NCI-H510A treated with DMSO at 0.1 percent for 48 hours (cell line): ENCODE results near the gene STPG4.
"Not testable (repeated sequence)": the region's sequence is repeated elsewhere in the genome, so short reads cannot be mapped to it uniquely, and the experiment has no call there.

ENCODE experiments used
- DNase-seq: peaks from one replicate; lab custom pipeline; 2025; lab: John Stamatoyannopoulos, UW

STPG4 gene

GRCh38 chr2:47173986-47174732 lies 19.1 kb upstream of the STPG4 start:
- DNase-seq: no peak

- DNase-seq: no peak
Measured at GRCh38 chr2:47172922-47173695, 18.0 kb upstream of the STPG4 start.

- no peak for DNase-seq
Measured at GRCh38 chr2:47172156-47172921, 17.2 kb upstream of the STPG4 start.

DNA sequence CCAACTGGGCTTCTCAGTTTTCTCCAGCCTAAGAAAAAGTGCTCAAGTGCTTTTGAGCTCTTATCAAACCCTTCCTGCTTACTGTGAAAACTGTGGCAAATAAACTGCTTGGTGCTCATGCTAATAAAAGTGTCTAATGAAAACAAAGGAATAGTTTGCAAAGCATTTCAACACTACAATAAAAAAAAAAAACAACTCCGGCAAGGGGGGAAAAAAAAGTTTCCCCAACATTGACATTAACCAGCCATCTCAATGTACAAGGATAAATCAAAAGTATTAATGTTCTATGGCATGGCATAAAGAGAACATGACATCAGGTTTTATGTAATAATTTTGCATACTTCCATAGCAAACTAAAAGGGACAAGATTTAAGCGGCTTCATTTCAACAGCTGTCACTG lies 14.7 kb upstream of the STPG4 start:
- DNase-seq: no peak

GRCh38 chr2:47168895-47169294 lies 13.8 kb upstream of the STPG4 start:
- not testable (repeated sequence) for DNase-seq

- no peak for DNase-seq
Measured at GRCh38 chr2:47167149-47167548, 12.0 kb upstream of the STPG4 start.

DNA sequence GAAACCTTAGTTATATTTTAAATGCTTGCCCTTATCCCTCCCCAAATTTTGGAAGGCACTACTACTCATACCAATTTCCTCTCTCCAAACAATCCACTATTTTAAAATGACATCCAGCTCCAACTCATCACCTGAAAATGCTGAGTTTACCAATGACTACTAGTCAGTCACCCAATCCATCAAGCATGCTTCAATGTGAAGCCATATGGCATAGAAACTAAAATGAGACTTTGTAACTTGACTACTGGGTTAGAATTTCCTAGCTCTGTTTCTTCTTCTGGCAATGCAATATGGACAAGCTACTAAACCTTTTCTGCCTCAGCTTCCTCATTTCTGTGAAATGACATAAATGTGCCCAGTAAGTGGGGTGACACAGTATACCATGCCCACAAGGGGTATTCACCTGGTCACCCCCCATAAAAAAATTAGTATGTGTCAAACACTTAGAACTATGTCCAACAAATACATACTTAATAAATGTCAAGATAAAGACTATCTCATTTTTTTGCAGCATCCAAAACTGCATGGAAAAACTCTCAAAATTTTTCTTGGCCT lies 10.0 kb upstream of the STPG4 start:
- no peak for DNase-seq

GRCh38 chr2:47162780-47163179 lies 7.7 kb upstream of the STPG4 start:
- DNase-seq: no peak

- DNase-seq: no peak
Measured at GRCh38 chr2:47161475-47161874, 6.4 kb upstream of the STPG4 start.

DNA sequence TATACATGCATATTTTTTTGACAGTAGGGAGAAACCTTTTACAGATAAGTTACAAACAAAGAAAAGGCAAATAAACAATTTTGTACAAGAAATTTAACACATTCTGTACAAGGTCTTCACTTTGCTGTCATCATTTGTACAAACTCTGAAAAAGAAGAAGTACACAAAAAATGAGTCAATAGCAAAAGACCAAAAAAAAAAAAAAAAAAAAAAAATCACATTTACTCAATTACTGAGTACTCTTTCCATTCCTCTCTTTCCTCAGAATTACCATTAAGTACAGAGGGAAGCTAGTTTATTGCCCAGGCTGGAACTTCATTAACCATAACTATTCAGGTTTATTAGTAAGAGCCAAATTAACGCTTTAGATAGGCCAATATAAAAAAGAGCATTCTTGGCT lies 5.6 kb upstream of the STPG4 start:
- no peak for DNase-seq

DNA sequence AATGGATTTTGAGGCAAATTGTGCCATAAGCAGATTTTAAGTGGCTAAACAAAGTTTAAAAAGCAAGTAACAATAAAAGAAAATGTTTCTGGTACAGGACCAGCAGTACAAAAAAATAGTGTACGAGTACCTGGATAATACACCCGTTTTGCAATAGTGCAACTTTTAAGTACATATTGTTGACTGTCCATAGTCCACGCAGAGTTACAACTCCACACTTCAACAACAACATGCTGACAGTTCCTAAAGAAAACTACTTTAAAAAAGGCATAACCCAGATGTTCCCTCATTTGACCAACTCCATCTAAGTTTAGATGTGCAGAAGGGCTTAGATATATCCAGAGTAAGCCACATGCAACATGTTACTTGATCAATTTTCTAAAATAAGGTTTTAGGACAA lies 5.1 kb upstream of the STPG4 start:
- no peak for DNase-seq

GRCh38 chr2:47159627-47160026 lies 4.5 kb upstream of the STPG4 start:
- no peak for DNase-seq

GRCh38 chr2:47158576-47158975 lies 3.5 kb upstream of the STPG4 start:
- no peak for DNase-seq

GRCh38 chr2:47152803-47153202 lies 2.3 kb downstream of the STPG4 start:
- no peak for DNase-seq

DNA sequence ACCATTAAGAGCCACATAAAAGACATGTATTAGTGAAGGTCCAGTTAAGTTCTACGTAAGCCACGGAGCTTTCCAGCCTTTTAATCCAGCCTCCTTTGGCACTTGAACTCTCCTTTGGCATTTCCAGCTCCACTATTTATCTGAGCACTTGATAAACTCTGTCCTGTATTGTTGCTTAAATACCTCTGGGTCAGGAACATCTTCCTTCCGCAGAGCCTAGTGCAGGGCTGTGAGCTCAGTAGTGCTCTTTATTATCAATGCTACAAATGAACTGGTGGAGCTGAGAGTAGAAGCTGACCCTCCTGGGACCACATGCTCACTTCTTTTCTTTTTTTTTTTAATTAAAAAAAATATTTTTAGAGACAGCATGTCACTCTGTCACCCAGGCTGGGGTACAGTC lies 4.9 kb downstream of the STPG4 start:
- DNase-seq: no peak

GRCh38 chr2:47147021-47147420 lies 8.1 kb downstream of the STPG4 start:
- no peak for DNase-seq

- DNase-seq: no peak
Measured at GRCh38 chr2:47145466-47145865, 9.6 kb downstream of the STPG4 start.

GRCh38 chr2:47141520-47141919 lies 13.6 kb downstream of the STPG4 start:
- no peak for DNase-seq

DNA sequence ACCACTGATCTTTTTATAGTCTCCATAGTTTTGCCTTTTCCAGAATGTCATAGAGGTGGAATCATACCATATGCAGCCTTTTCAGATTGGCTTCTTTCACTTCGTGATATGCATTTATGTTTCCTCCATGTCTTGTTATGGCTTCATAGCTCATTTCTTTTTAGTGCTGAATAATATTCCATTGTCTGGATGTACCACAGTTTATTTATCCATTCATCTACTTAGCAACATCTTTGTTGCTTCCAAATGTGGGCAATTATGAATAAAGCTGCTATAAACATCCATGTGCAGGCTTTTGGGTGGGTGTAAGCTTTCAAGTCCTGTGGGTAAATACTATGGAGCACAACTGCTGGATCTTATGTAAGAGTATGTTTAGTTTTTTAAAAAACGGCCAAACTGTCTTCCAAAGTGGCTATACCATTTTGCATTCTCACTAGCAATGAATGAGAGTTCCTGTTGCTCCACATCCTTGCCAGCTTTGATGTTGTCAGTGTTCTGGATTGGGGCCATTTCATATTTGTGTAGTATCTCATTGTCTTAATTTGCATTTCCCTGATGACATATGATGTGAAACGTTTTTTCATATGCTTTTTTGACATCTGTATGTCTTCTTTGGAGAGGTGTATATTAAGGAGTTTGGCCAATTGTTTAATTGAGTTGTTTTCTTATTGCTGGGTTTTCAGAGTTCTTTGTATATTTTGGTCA lies 20.6 kb downstream of the STPG4 start:
- no peak for DNase-seq

DNA sequence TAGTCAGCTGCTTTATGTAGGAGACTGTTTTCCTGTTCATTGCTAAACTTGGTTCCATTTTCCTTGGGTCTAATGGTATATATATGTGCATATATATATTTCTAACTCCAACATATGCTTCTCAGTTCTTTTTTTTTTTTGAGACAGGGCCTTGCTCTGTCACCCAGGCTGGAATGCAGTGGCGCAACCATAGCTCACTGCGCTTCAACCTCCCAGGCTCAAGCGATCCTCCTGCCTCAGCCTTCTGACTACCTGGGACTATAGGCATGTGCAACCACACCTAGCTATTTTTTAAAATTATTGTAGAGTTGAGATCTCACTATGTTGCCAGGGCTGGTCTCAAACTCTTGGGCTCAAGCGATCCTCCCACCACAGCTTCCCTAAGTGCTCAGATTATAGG lies 22.1 kb downstream of the STPG4 start:
- DNase-seq: no peak

DNA sequence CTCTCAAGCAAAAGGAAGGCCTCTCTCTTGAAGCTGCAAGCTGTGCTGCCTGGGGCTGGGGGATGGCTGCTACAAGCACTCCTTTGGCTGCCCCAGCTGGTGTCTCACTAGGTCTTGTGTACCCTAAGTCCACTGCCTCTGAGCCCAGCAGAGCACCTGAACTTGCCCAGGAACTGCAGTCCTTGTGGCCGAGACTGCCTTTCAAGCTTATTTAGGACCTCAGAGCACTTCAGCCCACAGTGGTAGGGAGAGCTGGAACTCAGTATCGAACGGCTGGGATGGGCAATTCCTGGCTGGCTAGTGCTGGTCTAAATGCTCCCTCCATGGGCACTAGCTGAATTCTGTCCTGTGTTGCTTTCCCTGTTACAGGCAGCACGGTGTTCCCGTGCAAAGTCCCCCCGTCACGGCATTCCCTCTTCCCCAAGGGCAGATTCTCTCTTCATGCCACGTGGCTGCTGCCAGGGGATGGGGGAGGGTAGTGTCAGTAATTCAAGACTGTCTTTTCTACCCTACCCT lies 25.9 kb downstream of the STPG4 start:
- no peak for DNase-seq

GRCh38 chr2:47128705-47129104 lies 26.4 kb downstream of the STPG4 start:
- no peak for DNase-seq
